ENCODE data around the gene CASP7.

- no peak for TF ChIP-seq POLR2AphosphoS5 (IDR thresholded peaks at IDR 0.05; ENCODE audit: low read depth, low read length)
- TF ChIP-seq, protein P1, sequence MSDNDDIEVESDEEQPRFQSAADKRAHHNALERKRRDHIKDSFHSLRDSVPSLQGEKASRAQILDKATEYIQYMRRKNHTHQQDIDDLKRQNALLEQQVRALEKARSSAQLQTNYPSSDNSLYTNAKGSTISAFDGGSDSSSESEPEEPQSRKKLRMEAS (IDR thresholded peaks at IDR 0.05) = no peak
- TF ChIP-seq POLR2A (IDR thresholded peaks at IDR 0.05; ENCODE audit: control extremely low read depth in 1 of 2, low read depth in 2 of 2, low read length in 2 of 2) = no peak
- TF ChIP-seq CTCF (IDR thresholded peaks at IDR 0.05; ENCODE audit: control extremely low read depth in 1 of 3, insufficient read depth in 1 of 3, low read depth in 1 of 3, low read length in 3 of 3) = no peak
- no peak for TF ChIP-seq SIN3A (conservative IDR thresholded peaks at IDR 0.05 in 1 of 2, IDR thresholded peaks at IDR 0.05 in 1 of 2; ENCODE audit: low read depth in 1 of 2, low read length in 2 of 2)
- no peak for TF ChIP-seq GABPA (IDR thresholded peaks at IDR 0.05; ENCODE audit: borderline replicate concordance, insufficient read depth, low read length)
- no peak for TF ChIP-seq SP2 (IDR thresholded peaks at IDR 0.05; ENCODE audit: low read length)
- TF ChIP-seq KDM4A (IDR thresholded peaks at IDR 0.05; ENCODE audit: low read depth, low read length, severe bottlenecking) = no peak
- no peak for TF ChIP-seq TAF1 (IDR thresholded peaks at IDR 0.05; ENCODE audit: low read depth, low read length)
These were observed 7.3 kb downstream of the CASP7 start for GRCh38 chr10:113687037-113687436.
